IPS DF 6.9 (cell line): Measurements from ENCODE around the gene MANF.
"Not testable (repeated sequence)": the region's sequence is repeated elsewhere in the genome, so short reads cannot be mapped to it uniquely, and the experiment has no call there.

Experiments
- DNase-seq: peaks from one replicate; pipeline ENCODE4 v3.0.0-alpha.2; 2013; ENCODE audit warnings: low read depth, low spot score
- H3K27ac ChIP-seq: one replicate; pipeline ENCODE4 v1.5.1; 2013; ENCODE audit warnings: low read length, control low read depth
- H3K27me3 ChIP-seq: 2 replicates; pipeline ENCODE4 v1.6.1; 2013; ENCODE audit warnings: mild to moderate bottlenecking, low read length; ENCODE audit not compliant: control insufficient read depth, insufficient read depth
- H3K36me3 ChIP-seq: 2 replicates; pipeline ENCODE4 v1.6.1; 2013; ENCODE audit warnings: low read length; ENCODE audit not compliant: control insufficient read depth, insufficient read depth
- H3K4me1 ChIP-seq: 2 replicates; pipeline ENCODE4 v1.6.1; 2013; ENCODE audit warnings: low read length; ENCODE audit not compliant: control insufficient read depth, insufficient read depth
- H3K4me3 ChIP-seq: 2 replicates; pipeline ENCODE4 v1.5.1; 2013; ENCODE audit warnings: mild to moderate bottlenecking, low read length
- H3K9me3 ChIP-seq: 2 replicates; pipeline ENCODE4 v1.6.1; 2013; ENCODE audit warnings: low read length, inconsistent platforms; ENCODE audit not compliant: control insufficient read depth, insufficient read depth
- WGBS: extraction: QIAGEN DNeasy Blood & Tissue Kit; methylation state at CpG from one replicate; pipeline ENCODE4 v1.1.7; 2013; ENCODE audit warnings: mixed read lengths, missing lambda C conversion rate; ENCODE audit not compliant: insufficient read length, insufficient coverage; 5-methylcytosine and 5-hydroxymethylcytosine counted together

MANF gene

DNA sequence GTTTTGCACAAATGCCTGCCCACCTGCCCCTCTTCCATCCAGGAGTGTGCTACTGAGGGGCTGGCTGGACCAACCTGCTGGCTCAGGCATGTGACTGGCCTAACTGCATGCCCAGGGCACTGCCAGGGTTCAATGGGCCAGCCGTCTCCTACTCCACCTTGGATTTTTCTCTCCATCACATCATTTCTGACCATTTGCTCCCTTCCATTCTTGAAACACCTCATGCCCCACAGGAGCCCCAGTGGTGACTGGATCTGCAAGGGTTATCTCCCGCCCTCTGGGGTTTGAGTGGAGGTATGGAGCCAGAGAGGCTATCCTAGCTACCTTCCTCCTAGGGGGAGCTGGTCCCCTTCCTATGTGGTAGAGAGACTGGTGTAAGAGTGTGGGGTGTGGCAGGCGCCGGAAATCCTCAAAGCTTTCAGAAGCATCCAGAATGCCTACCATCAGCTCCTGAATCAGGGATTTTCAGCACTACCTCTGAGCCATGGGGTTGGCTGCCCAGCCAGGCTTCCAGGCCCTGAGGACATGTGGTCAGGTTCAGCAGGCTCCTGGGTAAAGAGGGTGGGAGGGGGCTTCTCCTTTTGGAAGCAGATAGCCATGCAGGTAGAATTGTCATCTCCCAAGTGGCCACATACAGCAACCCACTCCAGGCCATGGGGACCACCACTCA is 2.9 kb upstream of the MANF start:
- Histone ChIP-seq H3K9me3 (no peaks in the 10 kb centered on the region), H3K36me3 (peaks cover 2% of the 10 kb centered on the region; the same call in 1 of the 2 replicates), H3K27me3 (no peaks in the 10 kb centered on the region), H3K4me3 (no peak overlapping the region), H3K4me1 (no peaks in the 10 kb centered on the region), H3K27ac (no peak overlapping the region)
- no CpG with 5 or more reads among the region's 4 CpGs for WGBS
- DNase-seq = no peak

DNA sequence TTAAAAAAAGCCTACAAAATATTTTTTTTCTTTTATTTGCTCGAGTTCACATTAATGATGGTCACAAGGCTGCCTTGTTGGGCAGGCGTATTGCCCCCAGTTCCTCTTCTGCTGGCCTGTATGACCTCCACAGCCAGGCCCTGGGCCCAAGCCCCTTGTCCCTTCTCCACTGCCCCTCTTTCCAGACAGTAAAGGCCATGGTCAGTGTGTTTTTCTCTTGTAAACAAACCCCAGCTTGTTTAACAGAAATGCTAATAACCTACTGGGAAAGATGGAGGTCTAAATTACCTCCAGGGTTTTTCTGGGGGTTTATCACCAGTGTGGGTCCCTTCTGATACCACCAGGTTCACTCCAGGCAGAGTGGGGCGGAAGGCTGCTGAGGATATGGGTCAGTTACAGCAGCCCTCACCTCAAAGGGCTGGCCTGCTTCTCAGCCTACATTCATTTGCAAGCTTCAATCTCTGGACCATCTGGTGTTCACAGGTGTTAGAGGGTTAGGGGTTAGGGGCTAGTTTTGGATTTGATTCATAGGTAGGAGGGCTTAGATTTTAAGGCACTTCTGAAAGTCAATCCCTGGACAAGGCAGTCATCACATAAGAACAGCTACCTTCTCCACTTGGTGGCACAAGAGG is 2.0 kb upstream of the MANF start:
- WGBS = no CpG with 5 or more reads among the region's 3 CpGs
- Histone ChIP-seq H3K27me3 (no peaks in the 10 kb centered on the region), H3K4me1 (no peaks in the 10 kb centered on the region), H3K4me3 (no peak overlapping the region), H3K27ac (no peak overlapping the region), H3K9me3 (no peaks in the 10 kb centered on the region), H3K36me3 (peaks cover 7% of the 10 kb centered on the region)
- DNase-seq = no peak

DNA sequence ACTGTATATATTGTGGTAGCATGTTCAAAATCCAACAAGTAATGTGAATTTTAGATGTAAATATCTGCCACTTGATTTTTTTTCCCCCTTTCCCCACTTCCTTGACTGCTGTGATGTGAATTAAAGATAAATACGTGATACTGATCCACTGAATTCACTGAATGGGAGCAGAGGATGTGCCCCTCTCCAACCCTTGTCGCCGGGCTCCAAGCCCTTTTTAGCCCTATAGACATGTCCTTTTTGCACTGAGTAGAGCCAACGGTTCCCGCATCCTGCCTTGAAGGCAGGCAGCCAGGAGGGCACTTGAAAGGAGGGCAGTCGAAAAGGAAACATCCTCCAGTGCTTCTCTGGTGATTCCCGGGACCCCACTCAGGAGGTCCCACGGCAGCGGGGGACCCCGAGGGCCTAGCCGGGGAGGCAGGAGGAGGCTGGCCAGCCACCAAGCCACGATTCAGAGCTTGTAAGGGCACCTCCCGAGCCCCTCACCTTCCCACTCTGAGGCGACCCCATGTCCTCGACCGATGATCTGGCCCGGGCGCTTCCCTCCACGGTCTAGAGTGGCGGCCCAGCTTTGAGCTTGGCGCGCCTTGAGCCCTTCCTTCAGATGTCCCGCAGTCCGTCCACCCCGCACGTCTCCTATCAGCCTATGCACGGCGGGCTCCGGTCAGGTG is 901 bp upstream of the MANF start:
- Histone ChIP-seq H3K36me3 (peaks cover 11% of the 10 kb centered on the region), H3K27ac (no peak overlapping the region), H3K4me3 (peak overlapping the region; percentile 60), H3K27me3 (no peaks in the 10 kb centered on the region), H3K9me3 (no peaks in the 10 kb centered on the region), H3K4me1 (no peaks in the 10 kb centered on the region)
- WGBS = no CpG with 5 or more reads among the region's 29 CpGs
- no peak for DNase-seq

DNA sequence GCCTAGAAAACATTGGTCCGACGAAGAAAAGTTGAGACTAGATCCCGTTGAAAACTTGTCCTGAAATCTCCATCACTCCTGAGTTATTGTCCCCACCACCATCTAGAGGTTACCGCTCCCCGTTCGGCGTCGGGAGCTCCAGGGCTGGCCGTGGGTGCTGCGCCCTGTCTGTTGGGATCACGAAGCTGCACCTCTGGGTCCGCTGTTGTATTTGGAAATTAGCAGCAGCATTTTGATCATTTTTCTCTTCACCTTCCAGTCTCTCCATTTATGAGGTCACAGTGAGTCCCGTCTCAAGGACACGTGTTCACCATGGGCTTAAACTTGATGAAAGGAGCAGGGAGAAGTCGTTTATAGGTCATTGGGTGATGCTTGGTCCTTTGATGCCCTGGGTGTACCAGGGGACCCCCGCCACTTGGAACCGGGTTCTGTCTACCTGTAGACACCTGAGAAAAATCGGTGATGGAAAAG is 565 bp downstream of the MANF start:
- Histone ChIP-seq H3K4me1 (no peaks in the 10 kb centered on the region), H3K27me3 (no peaks in the 10 kb centered on the region), H3K9me3 (no peaks in the 10 kb centered on the region), H3K4me3 (peak overlapping the region; percentile 60), H3K27ac (no peak overlapping the region), H3K36me3 (peaks cover 11% of the 10 kb centered on the region)
- no CpG with 5 or more reads among the region's 18 CpGs for WGBS
- no peak for DNase-seq

DNA sequence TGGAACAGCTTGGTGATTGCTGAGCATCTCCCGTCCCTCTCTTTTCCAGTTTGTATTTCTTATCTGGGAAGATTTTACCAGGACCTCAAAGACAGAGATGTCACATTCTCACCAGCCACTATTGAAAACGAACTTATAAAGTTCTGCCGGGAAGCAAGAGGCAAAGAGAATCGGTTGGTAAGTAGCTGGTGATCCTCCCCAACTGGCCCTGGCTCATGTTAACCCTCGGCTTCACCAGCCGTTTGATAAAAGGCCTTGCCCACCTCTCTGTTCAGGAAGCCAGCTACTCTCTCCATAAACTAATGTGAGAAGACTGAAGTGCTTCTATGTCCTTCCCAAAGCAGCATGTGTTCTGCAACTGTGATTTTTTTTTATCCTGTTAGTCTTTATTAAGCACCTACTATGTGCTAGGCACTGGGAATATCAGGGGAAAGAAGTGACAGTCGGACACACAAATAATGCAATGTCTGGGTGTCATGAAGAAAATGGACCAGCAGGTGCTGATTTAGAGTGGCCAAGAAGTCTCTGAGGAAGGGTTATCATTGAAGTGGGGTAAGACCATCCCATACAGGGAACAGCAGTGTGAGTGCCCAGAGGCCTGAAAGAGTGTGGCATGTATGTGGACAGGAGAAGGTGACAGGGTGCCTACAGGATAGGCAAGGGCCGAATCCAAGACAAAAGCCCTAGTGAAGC is 1.2 kb downstream of the MANF start:
- no peak for DNase-seq
- H3K4me1 ChIP-seq = no peaks in the 10 kb centered on the region
- no peaks in the 10 kb centered on the region for H3K27me3 ChIP-seq
- H3K36me3 ChIP-seq = peaks cover 10% of the 10 kb centered on the region
- H3K9me3 ChIP-seq = no peaks in the 10 kb centered on the region
- no CpG with 5 or more reads among the region's 8 CpGs for WGBS
- no peak overlapping the region for H3K27ac ChIP-seq
- peak overlapping the region; percentile 60; the same call in 1 of the 2 replicates for H3K4me3 ChIP-seq

DNA sequence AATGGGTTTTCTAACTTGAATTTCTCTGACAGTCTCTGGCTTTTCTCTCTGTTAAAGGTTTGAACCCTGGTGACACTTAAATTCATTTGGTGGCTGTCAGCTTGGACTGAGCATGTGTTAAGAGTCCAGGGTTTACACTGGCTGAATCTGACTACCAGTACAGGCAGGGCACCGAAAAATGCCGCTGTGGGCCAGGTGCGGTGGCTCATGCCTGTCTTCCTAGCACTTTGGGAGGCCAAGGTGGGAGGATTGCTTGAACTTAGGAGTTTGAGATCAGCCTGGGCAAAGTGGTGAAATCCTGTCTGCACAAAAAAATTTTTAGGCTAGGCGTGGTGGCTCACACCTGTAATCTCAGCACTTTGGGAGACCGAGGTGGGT is 1.8 kb downstream of the MANF start:
- H3K9me3 ChIP-seq = no peaks in the 10 kb centered on the region
- no peak for DNase-seq
- H3K27me3 ChIP-seq = no peaks in the 10 kb centered on the region
- H3K27ac ChIP-seq = no peak overlapping the region
- H3K4me1 ChIP-seq = no peaks in the 10 kb centered on the region
- no CpG with 5 or more reads among the region's 5 CpGs for WGBS
- H3K4me3 ChIP-seq = no peak overlapping the region
- H3K36me3 ChIP-seq = peaks cover 9% of the 10 kb centered on the region

DNA sequence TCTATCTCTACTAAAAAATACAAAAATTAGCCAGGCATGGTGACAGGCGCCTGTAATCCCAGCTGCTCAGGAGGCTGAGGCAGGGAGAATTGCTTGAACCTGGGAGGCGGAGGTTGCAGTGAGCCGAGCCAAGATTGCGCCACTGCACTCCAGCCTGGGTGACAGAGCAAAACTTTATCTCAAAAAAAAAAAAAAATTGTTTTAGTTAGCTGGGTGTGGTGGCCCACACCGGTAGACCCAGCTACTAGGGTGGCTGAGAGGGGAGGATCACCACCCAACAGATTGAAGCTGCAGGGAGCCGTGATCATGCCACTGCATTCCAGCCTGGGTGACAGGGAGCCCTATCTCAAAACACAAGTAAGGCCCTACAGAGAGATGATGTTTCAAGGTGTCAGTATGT is 2.2 kb downstream of the MANF start:
- DNase-seq, H3K27ac ChIP-seq, H3K27me3 ChIP-seq, H3K4me1 ChIP-seq, H3K9me3 ChIP-seq, H3K4me3 ChIP-seq: not testable (repeated sequence)
- H3K36me3 ChIP-seq = peaks cover 13% of the 10 kb centered on the region
- WGBS = no CpG with 5 or more reads among the region's 6 CpGs

DNA sequence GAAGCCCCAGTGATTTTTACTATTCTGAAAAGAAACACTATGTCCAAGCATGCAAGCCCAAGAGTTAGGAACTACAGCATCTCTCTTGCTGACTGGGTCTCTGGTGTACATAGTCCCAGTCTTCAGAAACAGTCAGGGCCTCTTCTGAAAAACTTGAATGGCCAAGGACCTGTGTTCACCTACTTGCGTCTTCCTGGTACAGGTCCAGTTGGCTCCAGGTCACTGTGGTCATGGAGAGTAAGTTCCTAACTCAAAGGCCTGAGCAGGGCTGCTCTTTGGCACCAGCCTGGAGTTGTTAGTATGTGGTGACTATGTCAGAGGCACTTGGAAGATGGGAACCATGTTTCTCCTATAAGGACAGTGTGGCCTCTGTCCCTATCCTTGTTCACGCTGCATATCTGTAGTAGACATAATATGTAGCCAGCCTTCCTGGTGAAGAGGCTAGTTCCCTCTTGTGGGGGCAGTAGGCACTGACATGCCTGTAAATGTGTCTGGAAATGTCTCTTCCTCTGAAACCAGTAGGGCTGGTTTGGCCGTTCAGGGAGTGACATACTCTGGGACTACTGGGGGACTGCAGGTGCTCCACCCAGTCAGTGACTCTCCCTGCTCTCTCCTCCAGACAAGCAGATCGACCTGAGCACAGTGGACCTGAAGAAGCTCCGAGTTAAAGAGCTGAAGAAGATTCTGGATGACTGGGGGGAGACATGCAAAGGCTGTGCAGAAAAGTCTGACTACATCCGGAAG is 3.4 kb downstream of the MANF start:
- Histone ChIP-seq H3K36me3 (peaks cover 25% of the 10 kb centered on the region), H3K4me1 (no peaks in the 10 kb centered on the region)
- no peak for DNase-seq

DNA sequence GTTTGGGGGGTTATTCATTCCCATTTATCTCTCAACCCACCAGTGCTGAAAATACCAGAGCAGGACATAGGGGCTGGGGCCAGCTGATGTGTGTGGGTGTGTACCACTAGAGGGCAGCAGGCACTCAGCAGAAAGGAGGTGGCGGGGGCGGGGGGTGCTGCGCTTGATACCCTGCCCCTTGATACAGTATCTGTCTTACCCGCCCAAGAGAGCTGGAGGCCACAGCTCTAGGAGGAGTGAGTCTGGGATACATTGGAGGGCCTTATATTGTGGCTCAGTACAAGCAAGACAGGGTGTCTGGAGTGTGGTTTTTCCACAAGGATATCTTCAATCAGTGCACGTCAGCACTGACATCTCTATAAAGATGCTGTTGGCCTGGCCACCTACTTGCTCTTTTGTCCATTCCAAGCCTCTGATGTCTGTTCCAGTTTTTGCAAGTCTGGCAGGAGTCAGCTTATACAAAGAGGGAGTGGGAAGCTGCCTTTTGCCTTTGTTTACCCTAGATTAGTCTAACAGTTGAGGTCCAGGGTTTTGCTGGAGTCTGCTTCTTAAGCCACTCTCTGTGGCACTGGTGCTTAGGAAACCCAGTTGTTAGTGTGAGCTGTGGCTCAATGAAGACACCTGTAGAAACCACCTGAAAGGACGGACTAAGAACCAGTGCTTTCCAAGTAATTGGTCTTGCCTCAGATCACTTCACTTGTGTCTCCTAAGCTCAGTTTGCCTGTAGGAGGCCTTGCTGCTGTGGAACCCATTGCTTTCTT is 4.5 kb downstream of the MANF start:
- DNase-seq = no peak
- no peaks in the 10 kb centered on the region for H3K4me1 ChIP-seq
- no peak overlapping the region for H3K27ac ChIP-seq
- WGBS = no CpG with 5 or more reads among the region's 6 CpGs
- no peaks in the 10 kb centered on the region for H3K9me3 ChIP-seq
- H3K27me3 ChIP-seq = no peaks in the 10 kb centered on the region
- no peak overlapping the region for H3K4me3 ChIP-seq
- H3K36me3 ChIP-seq = peaks cover 33% of the 10 kb centered on the region

More for the DNA sequence above, 3.4 kb downstream of the MANF start:
- Histone ChIP-seq H3K4me3 (no peak overlapping the region), H3K27me3 (no peaks in the 10 kb centered on the region), H3K9me3 (no peaks in the 10 kb centered on the region), H3K27ac (no peak overlapping the region)
- WGBS = no CpG with 5 or more reads among the region's 6 CpGs
